A549 (cell line): ENCODE measurements around the gene GGA2. TPM values are rescaled to one million over a fixed set of nuclear protein-coding genes. Genes with fewer than 3 reads are reported as not detected.

Experiments
- ATAC-seq, 2 experiments: fragments of 200-7000 bp in 1 of 2; fragments of >200 bp in 1 of 2; cut with Nextera tagmentation in 1 of 2; cut with Tn5 transposase in 1 of 2; 3 replicates each; pipeline versions ENCODE4 v1.8.0 to v1.9.1; 2018 to 2020; ENCODE audit warnings: mild to moderate bottlenecking in 1 of 2, moderate library complexity in 1 of 2
- CTCF ChIA-PET: fragments of 300-600 bp; sonication (Branson Sonifier 250); formaldehyde crosslinking; extraction: SDS; loops from one replicate; lab custom pipeline; 2021; ENCODE audit warnings: antibody characterized with exemption, inconsistent platforms; lab: Yijun Ruan, JAX
- POLR2A ChIA-PET: fragments of 350-600 bp; formaldehyde crosslinking; extraction: SDS; loops from one replicate; lab custom pipeline; 2021; ENCODE audit warnings: antibody characterized with exemption, inconsistent platforms; lab: Yijun Ruan, JAX
- DNase-seq, 2 experiments: peaks; one replicate each; pipeline versions ENCODE4 v3.0.0 to v3.0.0-alpha.2; 2011 to 2016; ENCODE audit warnings: low read depth in 1 of 2, low spot score in 1 of 2
- FAIRE-seq: peaks from 2 replicates; lab custom pipeline; 2011; peaks lifted over from hg19 to GRCh38; lab: Jason Lieb, UNC
- H3K27ac ChIP-seq, 2 experiments: fragments of >200 bp; sonication (Bioruptor Twin); formaldehyde crosslinking; 3 replicates each; pipeline ENCODE4 v1.5.1; 2016 to 2017
- H3K4me1 ChIP-seq: fragments of >200 bp; sonication (Bioruptor Twin); formaldehyde crosslinking; 3 replicates; pipeline ENCODE4 v1.6.1; 2016
- H3K4me2 ChIP-seq: fragments of >200 bp; sonication (Bioruptor Twin); formaldehyde crosslinking; 3 replicates; pipeline ENCODE4 v1.6.1; 2016
- H3K4me3 ChIP-seq: fragments of >200 bp; sonication (Bioruptor Twin); formaldehyde crosslinking; 3 replicates; pipeline ENCODE4 v1.5.1; 2016
- H3K9me3 ChIP-seq: fragments of >200 bp; sonication (Bioruptor Twin); formaldehyde crosslinking; 3 replicates; pipeline ENCODE4 v1.6.1; 2016
- CBX2 ChIP-seq: fragments of 200-600 bp; sonication (generic); IDR thresholded peaks from 2 replicates; pipeline ENCODE4 v1.6.1; 2016; ENCODE audit warnings: low read depth, mild to moderate bottlenecking, borderline replicate concordance
- CHD2 ChIP-seq: fragments of 150-350 bp; IDR thresholded peaks from 2 replicates; pipeline ENCODE4 v1.6.1; 2014; ENCODE audit warnings: low read length; ENCODE audit not compliant: partially characterized antibody
- CHD4 ChIP-seq: fragments of 200-600 bp; sonication (generic); IDR thresholded peaks from 2 replicates; pipeline ENCODE4 v1.6.1; 2016; ENCODE audit warnings: antibody characterized with exemption, mild to moderate bottlenecking, borderline replicate concordance
- EHF ChIP-seq: fragments of 250-450 bp; sonication (Bioruptor Pico); IDR thresholded peaks from 2 replicates; pipeline ENCODE4 v1.5.0; 2020; ENCODE audit warnings: mild to moderate bottlenecking
- EHMT2 ChIP-seq: fragments of 200-600 bp; sonication (generic); IDR thresholded peaks from 2 replicates; pipeline ENCODE4 v1.6.1; 2016; ENCODE audit warnings: antibody characterized with exemption, low read depth, mild to moderate bottlenecking, moderate library complexity
- GATA3 ChIP-seq: IDR thresholded peaks from 2 replicates; pipeline ENCODE4 v1.6.1; 2012; ENCODE audit warnings: borderline replicate concordance
- HMGXB4 ChIP-seq: fragments of 250-450 bp; sonication (Bioruptor Pico); IDR thresholded peaks from 2 replicates; pipeline ENCODE4 v1.5.0; 2021; ENCODE audit warnings: mild to moderate bottlenecking, moderate library complexity, borderline replicate concordance
- HOXA7 ChIP-seq: fragments of 250-450 bp; sonication (Bioruptor Pico); IDR thresholded peaks from 2 replicates; pipeline ENCODE4 v1.5.0; 2020; ENCODE audit warnings: mild to moderate bottlenecking, moderate library complexity
- HOXB5 ChIP-seq: fragments of 250-450 bp; sonication (Bioruptor Pico); IDR thresholded peaks from 2 replicates; pipeline ENCODE4 v1.5.0; 2020; ENCODE audit warnings: mild to moderate bottlenecking, moderate library complexity
- MYC ChIP-seq: IDR thresholded peaks from 2 replicates; pipeline ENCODE4 v1.6.1; 2012; ENCODE audit warnings: mild to moderate bottlenecking, inconsistent platforms, low read length, improper control_type of control experiment, borderline replicate concordance
- NR3C1 ChIP-seq: fragments of >200 bp; sonication (Bioruptor Twin); formaldehyde crosslinking; IDR thresholded peaks from 3 replicates; pipeline ENCODE4 v1.6.1; 2017
- PBX3 ChIP-seq: IDR thresholded peaks from 2 replicates; pipeline ENCODE4 v1.6.1; 2012
- PHF8 ChIP-seq: fragments of 200-600 bp; sonication (generic); IDR thresholded peaks from 2 replicates; pipeline ENCODE4 v1.6.1; 2016; ENCODE audit warnings: low read depth, mild to moderate bottlenecking, antibody characterized with exemption, moderate library complexity, borderline replicate concordance
- RARB ChIP-seq: fragments of 250-450 bp; sonication (Bioruptor Pico); IDR thresholded peaks from 2 replicates; pipeline ENCODE4 v1.8.0; 2021; ENCODE audit warnings: mild to moderate bottlenecking, moderate library complexity
- RCOR1 ChIP-seq: fragments of 150-350 bp; IDR thresholded peaks from 2 replicates; pipeline ENCODE4 v1.6.1; 2014; ENCODE audit warnings: antibody characterized with exemption, low read length, low read depth
- TFCP2L1 ChIP-seq: fragments of 250-450 bp; sonication (Bioruptor Pico); IDR thresholded peaks from 2 replicates; pipeline ENCODE4 v1.5.0; 2021; ENCODE audit warnings: mild to moderate bottlenecking
- TP53 ChIP-seq: fragments of 250-450 bp; sonication (Bioruptor Pico); IDR thresholded peaks from 2 replicates; pipeline ENCODE4 v1.5.0; 2021; ENCODE audit warnings: mild to moderate bottlenecking, moderate library complexity
- ZFP36 ChIP-seq: fragments of 450-650 bp; IDR thresholded peaks from 2 replicates; pipeline ENCODE4 v1.6.1; 2014; ENCODE audit warnings: borderline replicate concordance; ENCODE audit not compliant: partially characterized antibody
- ZSCAN20 ChIP-seq: fragments of 250-450 bp; sonication (Bioruptor Pico); IDR thresholded peaks from 2 replicates; pipeline ENCODE4 v1.8.0; 2022; ENCODE audit warnings: mild to moderate bottlenecking, moderate library complexity
- WGBS: methylation state at CpG from one replicate; pipeline ENCODE4 v1.1.6; 2017; ENCODE audit errors: missing lambda C conversion rate; 5-methylcytosine and 5-hydroxymethylcytosine counted together
- polyA plus RNA-seq, 4 experiments: library from polyadenylated mRNA; depleted of rRNA in 3 of 4; stranded (reverse); fragments of >200 nt; fragmentation: RNase III in 1 of 4; extraction: RNeasy Plus Mini Kit Qiagen cat#74134 plus additional on column Dnase treatment in 1 of 4; gene quantifications; 2 replicates in 3 of 4; 3 replicates in 1 of 4; pipeline ENCODE4 v1.2.3, GENCODE V29; 2011 to 2017
- TF ChIP-seq, protein P1 (sequence below): fragments of >200 bp; sonication (Bioruptor Twin); formaldehyde crosslinking; IDR thresholded peaks from 3 replicates; pipeline ENCODE4 v1.5.1; 2016
- TF ChIP-seq, protein P2 (sequence below): fragments of 200-600 bp; sonication (generic); IDR thresholded peaks from 2 replicates; pipeline ENCODE4 v1.6.1; 2016; ENCODE audit warnings: antibody characterized with exemption, mild to moderate bottlenecking, moderate library complexity

Gene GGA2
- polyA plus RNA-seq, 2 of the 4 experiments (the other 2 are of a cell fraction) = 33.1 to 57.9 TPM

GRCh38 chr16:23478566-23478965 lies 31.7 kb downstream of the GGA2 start:
- ATAC-seq (no peak; a peak in 1 of 6 replicates), DNase-seq (no peak), FAIRE-seq (no peak)
- no peak overlapping the region for H3K4me3 ChIP-seq
- no peaks in the 10 kb centered on the region for H3K9me3 ChIP-seq
- TF ChIP-seq HOXA7 (no peak), EHMT2 (no peak), MYC (no peak), EHF (CRISPR knock-in tag) (no peak)
- ChIA-PET CTCF (no interaction called here), POLR2A (no interaction called here)
- no peak overlapping the region for H3K27ac ChIP-seq
- WGBS = 100% methylated on average over 2 of the region's 3 CpGs
- no peak overlapping the region for H3K4me2 ChIP-seq
- no peaks in the 10 kb centered on the region for H3K4me1 ChIP-seq

- DNase-seq (no peak), ATAC-seq (no peak), FAIRE-seq (no peak)
- 95% methylated on average over 1 of the region's 1 CpG for WGBS
- no peak overlapping the region for H3K4me2 ChIP-seq
- H3K27ac ChIP-seq = no peak overlapping the region
- H3K9me3 ChIP-seq = no peaks in the 10 kb centered on the region
- no peak overlapping the region for H3K4me3 ChIP-seq
- H3K4me1 ChIP-seq = no peaks in the 10 kb centered on the region
- ChIA-PET POLR2A (no interaction called here), CTCF (interaction anchor here (1.3 kb wide), 1 partner anchor 15 kb away, joined by 4 read pairs; no protein-coding TSS in a partner anchor)
- TF ChIP-seq ZFP36 (no peak), TFCP2L1 (no peak), HOXB5 (CRISPR knock-in tag) (no peak), CHD2 (no peak), PBX3 (no peak), CHD4 (no peak), TP53 (CRISPR knock-in tag) (no peak), ZSCAN20 (no peak), PHF8 (no peak), GATA3 (no peak), EHMT2 (no peak), RARB (no peak), CBX2 (no peak), RCOR1 (no peak), NR3C1 (no peak), MYC (no peak), HMGXB4 (no peak)
- TF ChIP-seq, protein P1, sequence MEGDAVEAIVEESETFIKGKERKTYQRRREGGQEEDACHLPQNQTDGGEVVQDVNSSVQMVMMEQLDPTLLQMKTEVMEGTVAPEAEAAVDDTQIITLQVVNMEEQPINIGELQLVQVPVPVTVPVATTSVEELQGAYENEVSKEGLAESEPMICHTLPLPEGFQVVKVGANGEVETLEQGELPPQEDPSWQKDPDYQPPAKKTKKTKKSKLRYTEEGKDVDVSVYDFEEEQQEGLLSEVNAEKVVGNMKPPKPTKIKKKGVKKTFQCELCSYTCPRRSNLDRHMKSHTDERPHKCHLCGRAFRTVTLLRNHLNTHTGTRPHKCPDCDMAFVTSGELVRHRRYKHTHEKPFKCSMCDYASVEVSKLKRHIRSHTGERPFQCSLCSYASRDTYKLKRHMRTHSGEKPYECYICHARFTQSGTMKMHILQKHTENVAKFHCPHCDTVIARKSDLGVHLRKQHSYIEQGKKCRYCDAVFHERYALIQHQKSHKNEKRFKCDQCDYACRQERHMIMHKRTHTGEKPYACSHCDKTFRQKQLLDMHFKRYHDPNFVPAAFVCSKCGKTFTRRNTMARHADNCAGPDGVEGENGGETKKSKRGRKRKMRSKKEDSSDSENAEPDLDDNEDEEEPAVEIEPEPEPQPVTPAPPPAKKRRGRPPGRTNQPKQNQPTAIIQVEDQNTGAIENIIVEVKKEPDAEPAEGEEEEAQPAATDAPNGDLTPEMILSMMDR = no peak
- TF ChIP-seq, protein P2, sequence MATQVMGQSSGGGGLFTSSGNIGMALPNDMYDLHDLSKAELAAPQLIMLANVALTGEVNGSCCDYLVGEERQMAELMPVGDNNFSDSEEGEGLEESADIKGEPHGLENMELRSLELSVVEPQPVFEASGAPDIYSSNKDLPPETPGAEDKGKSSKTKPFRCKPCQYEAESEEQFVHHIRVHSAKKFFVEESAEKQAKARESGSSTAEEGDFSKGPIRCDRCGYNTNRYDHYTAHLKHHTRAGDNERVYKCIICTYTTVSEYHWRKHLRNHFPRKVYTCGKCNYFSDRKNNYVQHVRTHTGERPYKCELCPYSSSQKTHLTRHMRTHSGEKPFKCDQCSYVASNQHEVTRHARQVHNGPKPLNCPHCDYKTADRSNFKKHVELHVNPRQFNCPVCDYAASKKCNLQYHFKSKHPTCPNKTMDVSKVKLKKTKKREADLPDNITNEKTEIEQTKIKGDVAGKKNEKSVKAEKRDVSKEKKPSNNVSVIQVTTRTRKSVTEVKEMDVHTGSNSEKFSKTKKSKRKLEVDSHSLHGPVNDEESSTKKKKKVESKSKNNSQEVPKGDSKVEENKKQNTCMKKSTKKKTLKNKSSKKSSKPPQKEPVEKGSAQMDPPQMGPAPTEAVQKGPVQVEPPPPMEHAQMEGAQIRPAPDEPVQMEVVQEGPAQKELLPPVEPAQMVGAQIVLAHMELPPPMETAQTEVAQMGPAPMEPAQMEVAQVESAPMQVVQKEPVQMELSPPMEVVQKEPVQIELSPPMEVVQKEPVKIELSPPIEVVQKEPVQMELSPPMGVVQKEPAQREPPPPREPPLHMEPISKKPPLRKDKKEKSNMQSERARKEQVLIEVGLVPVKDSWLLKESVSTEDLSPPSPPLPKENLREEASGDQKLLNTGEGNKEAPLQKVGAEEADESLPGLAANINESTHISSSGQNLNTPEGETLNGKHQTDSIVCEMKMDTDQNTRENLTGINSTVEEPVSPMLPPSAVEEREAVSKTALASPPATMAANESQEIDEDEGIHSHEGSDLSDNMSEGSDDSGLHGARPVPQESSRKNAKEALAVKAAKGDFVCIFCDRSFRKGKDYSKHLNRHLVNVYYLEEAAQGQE = no peak
Observed at GRCh38 chr16:23476289-23476688, 34.0 kb downstream of the GGA2 start.
